Stimulated activated CD4-positive, alpha-beta T cell treated with anti-CD3 and anti-CD28 coated beads, TNF-alpha, amount 100 ng/mL, for 4 hours (primary cell): ENCODE results near the gene VAV2.

Experiments
- DNase-seq, 3 experiments: peaks; one replicate each; pipeline ENCODE4 v3.0.0-alpha.2; 2020; ENCODE audit warnings: low read depth in 3 of 3

VAV2 gene

GRCh38 chr9:133712221-133713100 is 279.7 kb downstream of the VAV2 start:
- no peak for DNase-seq
